ENCODE measurements around the gene SLC24A5. TPM values are rescaled to one million over a fixed set of nuclear protein-coding genes. Genes with fewer than 3 reads are reported as not detected.

SLC24A5 gene
- total RNA-seq, 1 experiment from 2014 or later: not detected

GRCh38 chr15:48087844-48088243 lies 32.9 kb upstream of the SLC24A5 start:
- H3K9me3 Mint-ChIP-seq: peaks cover 23% of the 10 kb centered on the region
- no peak overlapping the region for H3K4me3 Mint-ChIP-seq
- no peak overlapping the region for H3K27ac Mint-ChIP-seq
- no peaks in the 10 kb centered on the region; the same call in 1 of the 2 replicates for H3K27me3 Mint-ChIP-seq (ENCODE audit: low read depth)
- H3K36me3 Mint-ChIP-seq: peaks cover 14% of the 10 kb centered on the region
- ATAC-seq (no peak), DNase-seq (ENCODE audit: low spot score) (no peak)
- peaks cover 5% of the 10 kb centered on the region for H3K4me1 Mint-ChIP-seq
- TF ChIP-seq ZNF425 (CRISPR knock-in tag; conservative IDR thresholded peaks at IDR 0.05) (no peak), E2F1 (CRISPR knock-in tag; IDR thresholded peaks at IDR 0.05) (no peak), ESRRA (CRISPR knock-in tag; IDR thresholded peaks at IDR 0.05; ENCODE audit: borderline replicate concordance) (no peak), FOXP4 (CRISPR knock-in tag; IDR thresholded peaks at IDR 0.05) (no peak), TEAD1 (CRISPR knock-in tag; IDR thresholded peaks at IDR 0.05) (no peak), ZNF219 (CRISPR knock-in tag; IDR thresholded peaks at IDR 0.05; ENCODE audit: borderline replicate concordance) (no peak), ZNF317 (CRISPR knock-in tag; IDR thresholded peaks at IDR 0.05; ENCODE audit: borderline replicate concordance, low read depth) (no peak), SOX15 (CRISPR knock-in tag; IDR thresholded peaks at IDR 0.05) (no peak), ETV6 (CRISPR knock-in tag; IDR thresholded peaks at IDR 0.05) (no peak), CREB1 (CRISPR knock-in tag; IDR thresholded peaks at IDR 0.05) (no peak), PREB (CRISPR knock-in tag; IDR thresholded peaks at IDR 0.05; ENCODE audit: borderline replicate concordance) (no peak), MAX (CRISPR knock-in tag; IDR thresholded peaks at IDR 0.05) (no peak), FOXP1 (CRISPR knock-in tag; IDR thresholded peaks at IDR 0.05; ENCODE audit: borderline replicate concordance) (no peak), NFATC4 (CRISPR knock-in tag; IDR thresholded peaks at IDR 0.05) (no peak), TEAD4 (CRISPR knock-in tag; IDR thresholded peaks at IDR 0.05) (no peak), CTCF (IDR thresholded peaks at IDR 0.05) (no peak), ZNF281 (CRISPR knock-in tag; IDR thresholded peaks at IDR 0.05) (no peak), AR (CRISPR knock-in tag; IDR thresholded peaks at IDR 0.05) (no peak)
- ChIA-PET CTCF (interaction anchor here (0.9 kb wide), 1 partner anchor 24 kb away, joined by 3 read pairs; no protein-coding TSS in a partner anchor), POLR2A (no interaction called here)

Measured in WTC11 (cell line).